Ovary (tissue), 10 donors: Measurements from ENCODE around the gene JADE1. TPM values are rescaled to one million over a fixed set of nuclear protein-coding genes. Genes with fewer than 3 reads are reported as not detected.

Experiments used
- DNase-seq, 5 donors: peaks; one replicate each; pipeline ENCODE4 v3.0.0-alpha.2; 2019 to 2020
- H3K27ac ChIP-seq, 2 donors: fragments of 200-600 bp; one replicate each; pipeline versions ENCODE4 v1.5.1 to v1.8.0; 2019 to 2022
- H3K27me3 ChIP-seq: fragments of 200-600 bp; one replicate; pipeline ENCODE4 v1.8.0; 2022
- H3K36me3 ChIP-seq: fragments of 200-600 bp; sonication (generic); one replicate; pipeline ENCODE4 v1.5.1; 2019
- H3K4me1 ChIP-seq: one replicate; pipeline ENCODE4 v1.8.1; 2013; ENCODE audit warnings: mild to moderate bottlenecking, moderate library complexity; ENCODE audit not compliant: insufficient read depth
- H3K4me3 ChIP-seq: fragments of 200-600 bp; sonication (generic); one replicate; pipeline ENCODE4 v1.5.1; 2017
- H3K9me3 ChIP-seq, 2 donors: fragments of 200-600 bp in 1 of 2; sonication (generic) in 1 of 2; one replicate each; pipeline versions ENCODE4 v1.5.1 to v1.8.1; 2013 to 2019; ENCODE audit warnings: mild to moderate bottlenecking in 1 of 2, moderate library complexity in 1 of 2
- EP300 ChIP-seq: sonication (generic); formaldehyde crosslinking; IDR thresholded peaks from one replicate; pipeline ENCODE4 v1.6.1; 2017; ENCODE audit warnings: antibody characterized with exemption
- POLR2A ChIP-seq: fragments of 450-650 bp; IDR thresholded peaks from one replicate; pipeline ENCODE4 v1.6.1; 2017; ENCODE audit warnings: antibody characterized with exemption, mild to moderate bottlenecking, moderate library complexity
- WGBS, 3 donors: extraction: QIAGEN DNeasy Blood & Tissue Kit in 1 of 3; methylation state at CpG; one replicate each; pipeline versions ENCODE4 v1.1.5 to v1.1.7; 2013 to 2017; 5-methylcytosine and 5-hydroxymethylcytosine counted together
- intact Hi-C, 4 donors: fragments of 100-400 bp; cut with DNase I; formaldehyde crosslinking; loops; one replicate each; pipeline versions ENCODE4 v1.11.0 to v1.15.1; 2022 to 2023
- long read RNA-seq, 3 donors: library from polyadenylated mRNA in 2 of 3; unstranded in 2 of 3; transcript quantifications; one replicate each; pipeline ENCODE4 v2.0.0 and lab custom pipeline, GENCODE V29; 2021 to 2026
- polyA plus RNA-seq, 2 donors: library from polyadenylated mRNA; stranded (reverse); fragments of 200-250 nt in 1 of 2; fragments of 350-450 nt in 1 of 2; fragmentation: Illumina TruSeq in 1 of 2; extraction: RNeasy Lipid Tissue Mini Kit (QIAGEN cat#74804) in 1 of 2; gene quantifications; one replicate each; pipeline ENCODE4 v1.2.3, GENCODE V29; 2013 to 2014
- total RNA-seq, 7 donors: library from RNA; depleted of rRNA in 2 of 7; stranded (reverse); fragments of >200 nt in 2 of 7; fragmentation: NEBNext Ultra II Directional in 3 of 7; extraction: Animal tissue kit (Norgen Biotek cat#: 25700) in 3 of 7; gene quantifications; one replicate each; pipeline versions ENCODE4 v1.1.0 to v1.2.4, GENCODE V29; 2016 to 2023
- TF ChIP-seq, protein P1 (sequence below), 3 donors: fragments of 450-650 bp in 2 of 3; fragments of 200-600 bp in 1 of 3; IDR thresholded peaks; one replicate each; pipeline versions ENCODE4 v1.5.1 to v1.8.0; 2016 to 2022; ENCODE audit warnings: antibody characterized with exemption in 3 of 3, mild to moderate bottlenecking in 1 of 3
- donor health status: DM: no; HTN: no; CAD: no; lungs with moderate emphysema.
- donor health status: DM: no; HTN: no; CAD: no.
- donor health status: Bipolar disorder and iron deficiency.
- donor health status: DM: yes; HTN: yes; CAD: no.
- donor health status: DM: no; HTN: no; CAD: no.
- donor health status: DM: yes; HTN: yes; CAD: no.

Gene JADE1
- 10 to 100 TPM; 27.3 to 48.6 (median 37.5) TPM for total RNA-seq
- 10 to 100 TPM; 21.3 to 24.8 TPM for polyA plus RNA-seq
- long read RNA-seq, donor 1, full-length matches to known transcripts: 43 of 86 reads
- long read RNA-seq, donor 1, partial matches to known transcripts: 36 of 86 reads
- long read RNA-seq, donor 1, other reads (novel, unspliced or antisense): 7 of 86 reads
- long read RNA-seq, donor 2, full-length matches to known transcripts: 6 of 23 reads
- long read RNA-seq, donor 2, partial matches to known transcripts: 17 of 23 reads
- long read RNA-seq, donor 2, other reads (novel, unspliced or antisense): 0 of 23 reads
- long read RNA-seq, donor 3, full-length matches to known transcripts: 55 of 81 reads
- long read RNA-seq, donor 3, partial matches to known transcripts: 16 of 81 reads
- long read RNA-seq, donor 3, other reads (novel, unspliced or antisense): 10 of 81 reads

DNA sequence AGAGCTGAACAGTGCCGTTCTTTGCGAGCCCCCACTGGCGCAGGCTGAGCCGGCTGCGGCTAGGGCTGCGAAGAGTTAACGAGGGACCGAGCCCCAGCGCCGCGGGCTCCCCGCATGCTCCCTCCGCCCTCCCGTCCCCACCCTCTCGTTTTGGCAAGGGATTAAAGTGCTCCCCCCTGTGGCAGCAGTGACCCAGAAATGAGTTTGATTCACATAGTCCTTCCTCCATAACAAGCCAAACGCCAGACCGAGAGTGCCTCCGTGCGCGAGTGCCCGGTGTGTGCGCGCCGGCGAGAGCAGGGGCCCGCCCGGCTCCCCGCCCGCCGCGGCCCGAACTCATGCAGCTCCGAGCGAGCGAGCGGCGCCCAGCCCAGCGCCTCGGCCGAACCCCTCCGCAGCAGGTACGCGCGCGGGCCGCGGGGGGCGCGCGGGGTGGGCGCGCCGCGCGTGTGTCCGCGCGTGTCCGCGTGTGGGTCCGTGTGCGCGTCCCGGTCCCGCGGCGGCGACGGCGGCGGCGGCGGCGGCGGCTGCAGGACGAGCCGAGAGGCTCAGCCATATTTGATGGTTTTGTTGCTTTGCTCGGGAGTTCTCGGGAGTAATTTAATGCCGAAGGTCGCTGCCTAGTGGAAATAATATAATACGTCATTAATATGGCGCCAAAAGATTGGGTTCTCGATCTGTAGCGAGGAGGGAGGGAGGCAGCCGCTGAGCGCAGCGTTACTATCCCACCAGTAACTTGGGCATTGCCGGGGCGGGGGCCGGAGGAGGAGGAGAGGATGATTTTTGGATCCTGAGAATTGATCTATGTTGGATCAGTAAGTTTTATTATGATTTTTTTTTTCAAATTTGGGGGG lies at the start of gene JADE1:
Gene JADE1 (plus strand): TSS at position 224 of the 854 bp plus-strand sequence. CDS start 22,059 bp downstream, outside the sequence.
- Histone ChIP-seq H3K36me3 (no peaks in the 10 kb centered on the region), H3K27ac (peak within 1 kb of the TSS; percentile 54 to 72), H3K4me1 (no peaks in the 10 kb centered on the region), H3K4me3 (peak within 1 kb of the TSS; percentile 87), H3K27me3 (no peaks in the 10 kb centered on the region), H3K9me3 (no peaks in the 10 kb centered on the region)
- peak; percentile 89 to 94 (median 90) for DNase-seq
- TF ChIP-seq, protein P1, sequence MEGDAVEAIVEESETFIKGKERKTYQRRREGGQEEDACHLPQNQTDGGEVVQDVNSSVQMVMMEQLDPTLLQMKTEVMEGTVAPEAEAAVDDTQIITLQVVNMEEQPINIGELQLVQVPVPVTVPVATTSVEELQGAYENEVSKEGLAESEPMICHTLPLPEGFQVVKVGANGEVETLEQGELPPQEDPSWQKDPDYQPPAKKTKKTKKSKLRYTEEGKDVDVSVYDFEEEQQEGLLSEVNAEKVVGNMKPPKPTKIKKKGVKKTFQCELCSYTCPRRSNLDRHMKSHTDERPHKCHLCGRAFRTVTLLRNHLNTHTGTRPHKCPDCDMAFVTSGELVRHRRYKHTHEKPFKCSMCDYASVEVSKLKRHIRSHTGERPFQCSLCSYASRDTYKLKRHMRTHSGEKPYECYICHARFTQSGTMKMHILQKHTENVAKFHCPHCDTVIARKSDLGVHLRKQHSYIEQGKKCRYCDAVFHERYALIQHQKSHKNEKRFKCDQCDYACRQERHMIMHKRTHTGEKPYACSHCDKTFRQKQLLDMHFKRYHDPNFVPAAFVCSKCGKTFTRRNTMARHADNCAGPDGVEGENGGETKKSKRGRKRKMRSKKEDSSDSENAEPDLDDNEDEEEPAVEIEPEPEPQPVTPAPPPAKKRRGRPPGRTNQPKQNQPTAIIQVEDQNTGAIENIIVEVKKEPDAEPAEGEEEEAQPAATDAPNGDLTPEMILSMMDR (IDR thresholded peaks at IDR 0.05): peak; percentile 34 to 80 (median 66)
- TF ChIP-seq EP300 (no peak), POLR2A (peak; percentile 59)
- 0 to 1% (median 1%) methylated on average over 76 to 91 of the region's 91 CpGs for WGBS, 3 donors
- intact Hi-C loops: loop anchor here in 3 of 4 donors (5.0 to 10.0 kb wide), 9 partner anchors 53 to 745 kb away; partner anchors contain the start of gene LARP1B (in 1 of the 3)

DNA sequence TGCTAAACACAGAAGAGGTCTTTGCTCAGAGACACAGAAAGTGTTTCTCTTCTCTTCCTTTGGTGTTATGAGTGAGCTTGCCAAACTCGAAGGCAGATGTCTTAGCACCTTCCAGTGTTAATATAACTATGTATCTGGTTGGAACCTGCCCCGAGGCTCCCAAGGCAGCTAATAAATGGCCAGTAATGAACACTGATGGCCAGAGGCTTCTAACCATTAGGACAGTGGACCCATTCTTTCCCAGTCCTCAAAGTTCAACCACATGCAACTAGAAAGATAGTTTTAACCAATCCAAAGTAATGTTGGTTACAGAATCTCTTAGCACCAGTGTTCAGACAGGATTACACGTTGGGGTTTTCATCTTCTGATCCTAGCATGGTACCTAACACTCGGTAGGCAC lies 42.7 kb upstream of the JADE1 start:
- H3K4me3 ChIP-seq: no peak overlapping the region
- no peak overlapping the region for H3K27ac ChIP-seq
- H3K4me1 ChIP-seq: peaks cover 6% of the 10 kb centered on the region
- intact Hi-C loops: no loop called here
- TF ChIP-seq, protein P1 (IDR thresholded peaks at IDR 0.05): no peak
- no peak for TF ChIP-seq EP300
- TF ChIP-seq POLR2A: no peak
- no peaks in the 10 kb centered on the region for H3K36me3 ChIP-seq
- no peaks in the 10 kb centered on the region for H3K27me3 ChIP-seq
- 64 to 77% (median 70%) methylated on average over 4 of the region's 4 CpGs for WGBS, 3 donors
- H3K9me3 ChIP-seq: no peaks in the 10 kb centered on the region
- DNase-seq: no peak

DNA sequence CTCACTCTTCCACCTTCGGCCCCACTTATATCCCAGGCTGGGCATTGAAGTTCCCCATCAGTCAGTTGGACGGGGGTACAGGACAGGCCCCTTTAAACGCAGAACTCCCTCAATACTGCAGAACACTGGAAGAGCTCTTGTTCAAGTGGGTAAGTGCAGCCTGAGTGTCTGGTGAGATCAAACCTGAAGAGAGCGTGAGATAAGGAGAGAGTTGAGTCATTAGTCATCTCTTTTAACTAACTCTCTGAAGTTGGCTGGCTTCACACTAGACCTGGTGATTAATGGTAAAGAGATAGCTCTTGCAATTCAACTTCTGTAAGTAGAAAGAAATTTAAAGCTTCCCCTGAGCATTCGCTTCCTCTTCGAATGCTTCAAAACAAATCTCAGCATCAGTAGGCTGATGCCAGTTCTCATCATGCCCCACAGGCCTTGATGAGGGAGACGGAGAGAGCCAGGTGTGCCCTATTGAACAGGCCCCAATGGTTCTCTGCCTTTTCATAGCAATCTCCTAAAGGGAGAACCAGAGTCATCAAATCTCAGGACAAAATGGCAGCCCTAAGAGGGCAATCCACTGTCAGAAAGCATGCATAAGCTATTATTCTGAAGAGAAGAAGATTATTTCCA lies 41.0 kb upstream of the JADE1 start:
- H3K36me3 ChIP-seq: no peaks in the 10 kb centered on the region
- TF ChIP-seq, protein P1 (IDR thresholded peaks at IDR 0.05): no peak
- no peak for TF ChIP-seq POLR2A
- TF ChIP-seq EP300: no peak
- no peaks in the 10 kb centered on the region for H3K27me3 ChIP-seq
- DNase-seq: no peak
- WGBS, 3 donors: 64 to 82% (median 72%) methylated on average over 7 of the region's 7 CpGs
- peaks cover 6% of the 10 kb centered on the region for H3K4me1 ChIP-seq
- H3K9me3 ChIP-seq: no peaks in the 10 kb centered on the region
- H3K4me3 ChIP-seq: no peak overlapping the region
- no peak overlapping the region for H3K27ac ChIP-seq
- intact Hi-C loops: no loop called here

DNA sequence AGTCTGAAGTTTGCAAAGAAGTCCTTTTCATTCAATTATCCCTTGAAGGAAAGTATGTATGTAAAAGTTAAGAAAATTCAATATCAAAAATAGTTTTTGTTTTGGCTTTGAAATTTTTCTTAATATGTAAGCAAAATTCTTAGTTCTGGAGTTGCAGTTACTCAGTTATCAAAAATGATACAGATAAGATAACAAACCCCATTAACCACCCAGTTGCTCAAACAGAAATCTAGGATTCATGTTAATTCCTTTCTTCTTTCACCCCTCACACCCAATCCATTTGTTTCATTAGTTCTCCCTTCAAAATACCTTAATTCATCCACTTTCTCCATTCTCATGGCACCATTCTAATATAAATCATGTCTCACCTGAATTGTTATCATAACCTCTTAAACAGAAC lies 40.5 kb upstream of the JADE1 start:
- no peaks in the 10 kb centered on the region for H3K36me3 ChIP-seq
- TF ChIP-seq EP300 (no peak), POLR2A (no peak)
- TF ChIP-seq, protein P1 (IDR thresholded peaks at IDR 0.05): no peak
- no peak overlapping the region for H3K4me3 ChIP-seq
- peaks cover 6% of the 10 kb centered on the region for H3K4me1 ChIP-seq
- intact Hi-C loops: no loop called here
- no peak overlapping the region for H3K27ac ChIP-seq
- H3K27me3 ChIP-seq: no peaks in the 10 kb centered on the region
- no peak for DNase-seq
- no peaks in the 10 kb centered on the region for H3K9me3 ChIP-seq
